Fibroblast of villous mesenchyme (primary cell): Measurements from ENCODE around the gene CAMSAP1. TPM values are rescaled to one million over a fixed set of nuclear protein-coding genes. Genes with fewer than 3 reads are reported as not detected.

Source experiments
- DNase-seq: peaks from one replicate; pipeline ENCODE4 v3.0.0-alpha.2; 2010; ENCODE audit warnings: low read depth
- H3K4me3 ChIP-seq: 2 replicates; pipeline ENCODE4 v1.5.1; 2011; ENCODE audit warnings: low read depth, mild to moderate bottlenecking, low read length
- CTCF ChIP-seq: IDR thresholded peaks from 2 replicates; pipeline ENCODE4 v1.5.1; 2012; ENCODE audit warnings: low read depth, mild to moderate bottlenecking, low read length; ENCODE audit not compliant: insufficient read depth
- total RNA-seq: library from RNA; depleted of rRNA; stranded (reverse); fragments of >200 nt; gene quantifications from 2 replicates; pipeline ENCODE4 v1.2.3, GENCODE V29; 2012

The CAMSAP1 gene
- total RNA-seq, 1 donor = 23.7 TPM

DNA sequence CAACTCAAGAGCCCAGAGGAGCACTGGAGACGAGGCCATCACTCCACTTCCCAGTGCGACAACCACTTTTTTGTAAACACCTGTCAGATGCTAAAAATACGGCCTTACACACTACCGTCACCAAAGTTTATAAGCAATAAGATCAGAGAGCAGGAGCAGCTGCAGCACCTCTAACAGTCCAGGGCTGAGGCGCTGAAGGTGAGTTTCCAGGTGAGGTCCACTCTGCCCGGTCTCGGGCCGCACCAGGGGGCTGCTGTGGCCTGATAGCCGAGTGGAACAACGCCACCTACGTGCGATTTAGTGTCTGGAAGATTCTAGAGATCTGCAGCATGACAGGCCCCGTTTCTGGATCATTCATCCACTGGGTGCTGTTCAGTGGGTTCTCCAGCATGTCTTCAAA is 25.8 kb upstream of the CAMSAP1 start:
- DNase-seq = no peak
- TF ChIP-seq CTCF = no peak
- no peak overlapping the region for H3K4me3 ChIP-seq

GRCh38 chr9:135932656-135933055 is 25.3 kb upstream of the CAMSAP1 start:
- TF ChIP-seq CTCF = no peak
- H3K4me3 ChIP-seq = no peak overlapping the region
- DNase-seq = no peak

DNA sequence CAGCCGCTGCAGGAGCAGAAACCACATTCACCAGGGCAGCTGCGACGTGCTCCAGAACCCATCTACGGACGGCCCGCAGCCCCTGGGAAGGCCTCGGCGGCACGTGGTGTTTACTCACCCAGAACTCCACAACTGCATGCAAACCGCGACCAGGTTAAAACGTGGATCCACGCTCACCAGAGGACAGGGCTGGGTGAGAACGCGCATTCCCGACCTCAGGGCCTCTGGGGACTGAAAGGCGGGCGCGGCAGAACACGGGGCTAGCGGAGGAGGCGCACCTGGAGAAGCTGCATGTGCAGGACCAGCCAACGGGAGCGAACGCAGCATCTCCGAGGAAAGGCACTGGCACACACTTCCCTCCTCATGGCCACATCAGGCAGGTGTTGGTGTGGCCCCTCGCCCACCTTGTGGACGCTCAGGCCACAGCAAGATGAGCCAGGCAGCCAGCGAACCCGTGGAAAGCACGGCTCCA is 24.0 kb upstream of the CAMSAP1 start:
- TF ChIP-seq CTCF = no peak
- DNase-seq = no peak
- H3K4me3 ChIP-seq = no peak overlapping the region

GRCh38 chr9:135930446-135931345 is 23.4 kb upstream of the CAMSAP1 start:
- TF ChIP-seq CTCF = no peak
- DNase-seq = no peak
- H3K4me3 ChIP-seq = no peak overlapping the region

- TF ChIP-seq CTCF = no peak
- DNase-seq = no peak
- H3K4me3 ChIP-seq = no peak overlapping the region
Observed at GRCh38 chr9:135929656-135930445, 22.5 kb upstream of the CAMSAP1 start.

DNA sequence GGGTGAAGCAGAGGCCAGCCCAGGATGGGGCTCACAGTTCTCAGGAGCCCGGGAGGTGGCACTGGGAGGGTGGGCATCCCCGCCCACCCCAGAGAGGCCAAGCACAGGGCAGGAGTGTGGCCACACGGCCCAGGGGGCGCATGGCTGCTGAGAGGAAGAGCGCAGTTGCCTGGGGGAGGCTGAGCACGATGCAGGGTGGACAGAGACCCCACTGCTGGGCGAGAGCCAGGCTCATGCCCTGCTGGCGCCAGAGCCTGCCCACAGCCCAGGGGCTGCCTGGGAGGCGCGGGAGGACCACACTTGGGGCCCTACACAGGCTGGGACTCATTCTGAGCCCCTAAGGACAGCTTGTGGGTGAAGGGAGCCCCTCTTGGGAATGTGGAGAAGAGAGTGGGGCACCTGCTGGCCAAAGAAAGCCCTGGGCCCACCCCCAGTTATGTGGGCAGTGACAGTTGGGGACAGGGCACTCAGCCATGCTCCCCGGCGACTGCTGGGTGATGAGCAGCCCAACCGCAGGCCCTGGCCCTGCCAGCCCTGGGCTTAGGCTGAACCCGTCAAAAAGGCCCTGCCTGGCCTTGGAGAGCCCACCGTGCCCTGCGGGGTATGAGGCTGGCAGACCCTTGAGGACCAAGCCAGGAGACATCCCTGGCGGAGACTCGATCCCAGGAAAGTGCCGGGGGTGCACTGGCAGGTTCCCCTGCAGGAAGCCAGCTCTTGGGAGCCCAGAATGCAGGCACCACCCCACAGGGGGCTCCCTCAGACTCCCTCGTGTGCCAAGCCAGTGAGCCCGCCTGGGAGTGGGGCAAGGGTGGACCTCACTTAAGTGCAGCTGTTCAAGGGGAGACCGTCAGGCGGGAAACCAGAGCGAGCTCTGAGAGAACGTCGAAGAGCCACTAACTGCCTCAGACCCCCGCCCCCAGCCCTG is 21.6 kb upstream of the CAMSAP1 start:
- DNase-seq = no peak
- TF ChIP-seq CTCF = no peak
- H3K4me3 ChIP-seq = no peak overlapping the region
